ENCODE data around the gene AP5S1.

GRCh38 chr20:3797226-3797545 lies 23.2 kb upstream of the AP5S1 start:
- TF ChIP-seq POLR2AphosphoS5 (IDR thresholded peaks at IDR 0.05) (no peak), CTCF (IDR thresholded peaks at IDR 0.05 in 8 of 11, conservative IDR thresholded peaks at IDR 0.05 in 3 of 11) (no peak), POLR2A (IDR thresholded peaks at IDR 0.05) (no peak)

Data from spleen (tissue), 7 donors.